PC-3 (cell line): Measurements from ENCODE around the gene DYNC1I1. TPM values are rescaled to one million over a fixed set of nuclear protein-coding genes. Genes with fewer than 3 reads are reported as not detected.

ENCODE experiments used
- ATAC-seq: fragments of 200-7000 bp; cut with Tn5 transposase; 2 replicates; pipeline ENCODE4 v1.9.1; 2020; ENCODE audit warnings: mild to moderate bottlenecking, moderate library complexity
- BruUV-seq: library from RNA; stranded (reverse); fragments of 400-500 nt; replicated peaks from 2 replicates; lab custom pipeline; 2021; lab: Mats Ljungman, UMichigan
- CTCF ChIA-PET: fragments of 300-600 bp; sonication (Branson Sonifier 250); formaldehyde crosslinking; loops from one replicate; lab custom pipeline; 2022; ENCODE audit warnings: antibody characterized with exemption; lab: Charles Lee
- POLR2A ChIA-PET: fragments of 300-600 bp; sonication (Branson Sonifier 250); formaldehyde crosslinking; loops from one replicate; lab custom pipeline; 2022; ENCODE audit warnings: antibody characterized with exemption; ENCODE audit not compliant: unreplicated experiment; lab: Charles Lee
- DNase-seq: peaks from one replicate; pipeline ENCODE4 v3.0.0-alpha.2; 2015
- H2AFZ ChIP-seq: fragments of 300-600 bp; sonication (generic); 2 replicates; pipeline ENCODE4 v1.6.0; 2016; ENCODE audit warnings: antibody characterized with exemption, low read length
- H3F3A ChIP-seq: fragments of 300-600 bp; sonication (generic); one replicate; pipeline ENCODE4 v1.6.0; 2017; ENCODE audit warnings: antibody characterized with exemption, low read length, control low read depth, mild to moderate bottlenecking; ENCODE audit not compliant: unreplicated experiment
- H3K27ac ChIP-seq: fragments of 300-600 bp; sonication (generic); 2 replicates; pipeline ENCODE4 v1.5.1; 2016; ENCODE audit warnings: mild to moderate bottlenecking, low read length
- H3K27me3 ChIP-seq: fragments of 300-600 bp; sonication (generic); 2 replicates; pipeline ENCODE4 v1.6.1; 2016; ENCODE audit warnings: low read length, mixed read lengths
- H3K36me3 ChIP-seq: fragments of 300-600 bp; sonication (generic); 2 replicates; pipeline ENCODE4 v1.6.1; 2016; ENCODE audit warnings: low read depth, mixed run types, low read length, mixed read lengths
- H3K4me1 ChIP-seq: fragments of 300-600 bp; sonication (generic); 2 replicates; pipeline ENCODE4 v1.5.1; 2016; ENCODE audit warnings: low read length; ENCODE audit not compliant: insufficient read depth
- H3K4me2 ChIP-seq: fragments of 300-600 bp; sonication (generic); 2 replicates; pipeline ENCODE4 v1.6.0; 2016; ENCODE audit warnings: low read length
- H3K4me3 ChIP-seq: fragments of 300-600 bp; sonication (generic); 2 replicates; pipeline ENCODE4 v1.5.1; 2016; ENCODE audit warnings: mild to moderate bottlenecking, low read length, mixed read lengths
- H3K79me2 ChIP-seq: fragments of 300-600 bp; sonication (generic); 2 replicates; pipeline ENCODE4 v1.6.1; 2017; ENCODE audit warnings: low read length, mixed read lengths
- H3K9ac ChIP-seq: fragments of 300-600 bp; sonication (generic); 2 replicates; pipeline ENCODE4 v1.6.0; 2016; ENCODE audit warnings: mild to moderate bottlenecking, low read length
- H3K9me2 ChIP-seq: fragments of 300-600 bp; sonication (generic); replicated peaks from 2 replicates; pipeline ENCODE4 v1.6.1; 2016; ENCODE audit warnings: mixed run types, low read length, mixed read lengths
- H3K9me3 ChIP-seq: fragments of 300-600 bp; sonication (generic); 2 replicates; pipeline ENCODE4 v1.6.1; 2016; ENCODE audit warnings: low read length, mixed read lengths
- H4K20me1 ChIP-seq: fragments of 300-600 bp; sonication (generic); 2 replicates; pipeline ENCODE4 v1.6.1; 2016; ENCODE audit warnings: low read length, mixed read lengths
- CTCF ChIP-seq: fragments of 300-600 bp; sonication (generic); conservative IDR thresholded peaks from 2 replicates; pipeline ENCODE4 v1.5.1; 2017; ENCODE audit warnings: antibody characterized with exemption, low read depth, mild to moderate bottlenecking, low read length
- EZH2 ChIP-seq: fragments of 300-600 bp; sonication (generic); IDR thresholded peaks from one replicate; pipeline ENCODE4 v1.6.1; 2017; ENCODE audit warnings: antibody characterized with exemption, mild to moderate bottlenecking, low read length; ENCODE audit not compliant: unreplicated experiment
- EZH2phosphoT487 ChIP-seq: fragments of 300-600 bp; sonication (generic); IDR thresholded peaks from 2 replicates; pipeline ENCODE4 v1.6.1; 2018; ENCODE audit warnings: mild to moderate bottlenecking, antibody characterized with exemption, low read length, borderline replicate concordance
- intact Hi-C: fragments of 100-400 bp; cut with micrococcal nuclease; formaldehyde crosslinking; loops from 2 replicates; pipeline ENCODE4 v1.9.0; 2023
- total RNA-seq: library from RNA; depleted of rRNA; stranded (reverse); fragments of >200 nt; gene quantifications from 2 replicates; pipeline ENCODE4 v1.2.3, GENCODE V29; 2014

Gene DYNC1I1
- total RNA-seq, 1 experiment from 2014 or later, result 2.4 TPM

- ChIA-PET CTCF (no interaction called here), POLR2A (no interaction called here)
- Histone ChIP-seq H3K9me3 (no peaks in the 10 kb centered on the region), H3K4me3 (no peak overlapping the region), H3K9me2 (no peaks in the 10 kb centered on the region), H3K79me2 (no peaks in the 10 kb centered on the region), H4K20me1 (no peaks in the 10 kb centered on the region), H3K4me1 (peaks cover 9% of the 10 kb centered on the region; the same call in 1 of the 2 replicates), H2AFZ (no peak overlapping the region), H3K27ac (no peak overlapping the region), H3K9ac (no peak overlapping the region), H3K27me3 (no peaks in the 10 kb centered on the region), H3K4me2 (no peak overlapping the region), H3F3A (no peaks in the 10 kb centered on the region), H3K36me3 (no peaks in the 10 kb centered on the region)
- intact Hi-C loops, result no loop called here
- TF ChIP-seq EZH2 (no peak), EZH2phosphoT487 (no peak), CTCF (no peak)
- DNase-seq (no peak), ATAC-seq (no peak)
- BruUV-seq, result no TSS peak
Observed at GRCh38 chr7:95951531-95951930, 179.2 kb downstream of the DYNC1I1 start.

- no TSS peak for BruUV-seq
- no peak overlapping the region for H2AFZ ChIP-seq
- no peak overlapping the region for H3K4me3 ChIP-seq
- H3K4me1 ChIP-seq, result peaks cover 9% of the 10 kb centered on the region; the same call in 1 of the 2 replicates
- H3F3A ChIP-seq, result no peaks in the 10 kb centered on the region
- DNase-seq, result no peak
- no peaks in the 10 kb centered on the region for H3K36me3 ChIP-seq
- ChIA-PET POLR2A (no interaction called here), CTCF (no interaction called here)
- no peak overlapping the region for H3K9ac ChIP-seq
- H3K4me2 ChIP-seq, result no peak overlapping the region
- intact Hi-C loops, result no loop called here
- no peaks in the 10 kb centered on the region for H4K20me1 ChIP-seq
- H3K9me3 ChIP-seq, result no peaks in the 10 kb centered on the region
- TF ChIP-seq EZH2phosphoT487 (no peak), CTCF (no peak), EZH2 (no peak)
- no peaks in the 10 kb centered on the region for H3K79me2 ChIP-seq
- H3K27ac ChIP-seq, result no peak overlapping the region
- no peaks in the 10 kb centered on the region for H3K9me2 ChIP-seq
- no peaks in the 10 kb centered on the region for H3K27me3 ChIP-seq
- ATAC-seq, result no peak
Observed at GRCh38 chr7:95951997-95952795, 179.8 kb downstream of the DYNC1I1 start.

- POLR2A ChIA-PET, result no interaction called here
Observed at GRCh38 chr7:95952851-95953250, 180.5 kb downstream of the DYNC1I1 start.

More at GRCh38 chr7:95952851-95953250, 180.5 kb downstream of the DYNC1I1 start:
- H3K4me1 ChIP-seq, result peaks cover 9% of the 10 kb centered on the region; the same call in 1 of the 2 replicates
- no peak overlapping the region for H3K27ac ChIP-seq
- H3K9me2 ChIP-seq, result no peaks in the 10 kb centered on the region
- CTCF ChIA-PET, result no interaction called here
- H3K4me2 ChIP-seq, result no peak overlapping the region
- intact Hi-C loops, result no loop called here
- no peak overlapping the region for H3K4me3 ChIP-seq
- no peaks in the 10 kb centered on the region for H3K27me3 ChIP-seq
- ATAC-seq (peak; percentile 60), DNase-seq (peak; percentile 34)
- no peaks in the 10 kb centered on the region for H3K9me3 ChIP-seq
- no peaks in the 10 kb centered on the region for H3K36me3 ChIP-seq
- no TSS peak for BruUV-seq
- no peaks in the 10 kb centered on the region for H3F3A ChIP-seq
- H2AFZ ChIP-seq, result no peak overlapping the region
- H4K20me1 ChIP-seq, result no peaks in the 10 kb centered on the region
- H3K79me2 ChIP-seq, result no peaks in the 10 kb centered on the region
- TF ChIP-seq EZH2 (no peak), CTCF (no peak), EZH2phosphoT487 (no peak)
- H3K9ac ChIP-seq, result no peak overlapping the region
